Thyroid gland (tissue), 4 donors: ENCODE measurements around the gene ULBP2. TPM values are rescaled to one million over a fixed set of nuclear protein-coding genes. Genes with fewer than 3 reads are reported as not detected.

Experiments used
- DNase-seq, 2 donors: peaks; one replicate each; pipeline ENCODE4 v3.0.0-alpha.2; 2019
- H3K27ac ChIP-seq, 3 donors: fragments of 200-600 bp; sonication (generic); 1 replicate in 2 of 3; 2 replicates in 1 of 3; pipeline ENCODE4 v1.5.1; 2016 to 2019; ENCODE audit warnings: mild to moderate bottlenecking in 1 of 3, moderate library complexity in 1 of 3
- H3K27me3 ChIP-seq: fragments of 200-600 bp; sonication (generic); one replicate; pipeline ENCODE4 v1.5.1; 2019
- H3K36me3 ChIP-seq, 2 donors: fragments of 200-600 bp; sonication (generic); one replicate each; pipeline ENCODE4 v1.5.1; 2016 to 2019
- H3K4me1 ChIP-seq, 2 donors: fragments of 200-600 bp; sonication (generic); one replicate each; pipeline ENCODE4 v1.5.1; 2017 to 2019
- H3K4me3 ChIP-seq, 3 donors: fragments of 200-600 bp; sonication (generic); replicated peaks in 1 of 3; 1 replicate in 2 of 3; 2 replicates in 1 of 3; pipeline ENCODE4 v1.5.1; 2016; ENCODE audit warnings: mild to moderate bottlenecking in 1 of 3
- H3K9me3 ChIP-seq: fragments of 200-600 bp; sonication (generic); one replicate; pipeline ENCODE4 v1.5.1; 2017
- CTCF ChIP-seq, 6 experiments: fragments of 200-600 bp in 3 of 6; fragments of 450-650 bp in 3 of 6; sonication (generic) in 3 of 6; IDR thresholded peaks; one replicate each; pipeline ENCODE4 v1.5.1; 2016 to 2019; ENCODE audit warnings: antibody characterized with exemption in 6 of 6, mild to moderate bottlenecking in 2 of 6, inconsistent platforms in 1 of 6, moderate library complexity in 1 of 6
- POLR2A ChIP-seq, 2 donors: fragments of 450-650 bp; IDR thresholded peaks; one replicate each; pipeline ENCODE4 v1.6.1; 2017; ENCODE audit warnings: antibody characterized with exemption in 2 of 2, mild to moderate bottlenecking in 2 of 2, moderate library complexity in 1 of 2
- WGBS, 2 donors: methylation state at CpG; one replicate each; pipeline ENCODE4 v1.1.5; 2017; 5-methylcytosine and 5-hydroxymethylcytosine counted together
- intact Hi-C: fragments of 100-400 bp; cut with DNase I; formaldehyde crosslinking; loops from one replicate; pipeline ENCODE4 v1.15.1; 2023
- total RNA-seq, 4 donors: library from RNA; depleted of rRNA; stranded (reverse); fragments of >200 nt; gene quantifications; one replicate each; pipeline ENCODE4 v1.2.3, GENCODE V29; 2016

Gene ULBP2
- total RNA-seq, 4 donors from 2014 or later, result 0.78 to 1.5 TPM; not detected in 2

- WGBS, 2 donors, result 92 to 96% methylated on average over 8 to 11 of the region's 11 CpGs
Measured at GRCh38 chr6:149900620-149901443, 41.0 kb upstream of the ULBP2 start.

GRCh38 chr6:149901444-149902140, 40.2 kb upstream of the ULBP2 start:
- intact Hi-C loops, result no loop called here
- no peak overlapping the region for H3K4me3 ChIP-seq
- TF ChIP-seq CTCF (IDR thresholded peaks at IDR 0.05) (no peak), POLR2A (IDR thresholded peaks at IDR 0.05) (no peak)
- H3K4me1 ChIP-seq, result peaks cover 0 to 18% of the 10 kb centered on the region in 2 donors
- H3K27ac ChIP-seq, result no peak overlapping the region
- H3K27me3 ChIP-seq, result no peaks in the 10 kb centered on the region
- no peaks in the 10 kb centered on the region for H3K9me3 ChIP-seq
- no peaks in the 10 kb centered on the region for H3K36me3 ChIP-seq
- DNase-seq, result no peak
- WGBS, 2 donors, result 89% methylated on average over 6 of the region's 6 CpGs

More at GRCh38 chr6:149900620-149901443, 41.0 kb upstream of the ULBP2 start:
- Histone ChIP-seq H3K27me3 (no peaks in the 10 kb centered on the region), H3K9me3 (no peaks in the 10 kb centered on the region), H3K4me3 (no peak overlapping the region), H3K27ac (no peak overlapping the region), H3K4me1 (peaks cover 1 to 23% of the 10 kb centered on the region in 2 donors), H3K36me3 (no peaks in the 10 kb centered on the region)
- DNase-seq, result no peak
- intact Hi-C loops, result no loop called here
- TF ChIP-seq CTCF (IDR thresholded peaks at IDR 0.05) (no peak), POLR2A (IDR thresholded peaks at IDR 0.05) (no peak)

- WGBS, 2 donors, result 68 to 85% methylated on average over 3 to 5 of the region's 5 CpGs
- Histone ChIP-seq H3K4me1 (peaks cover 0 to 3% of the 10 kb centered on the region in 2 donors), H3K4me3 (no peak overlapping the region), H3K36me3 (no peaks in the 10 kb centered on the region), H3K9me3 (no peaks in the 10 kb centered on the region), H3K27ac (no peak overlapping the region), H3K27me3 (no peaks in the 10 kb centered on the region)
- intact Hi-C loops, result no loop called here
- no peak for DNase-seq
- TF ChIP-seq CTCF (IDR thresholded peaks at IDR 0.05) (no peak), POLR2A (IDR thresholded peaks at IDR 0.05) (no peak)
Measured at GRCh38 chr6:149903938-149904611, 37.7 kb upstream of the ULBP2 start.

- no peak for TF ChIP-seq POLR2A (IDR thresholded peaks at IDR 0.05)
- no peak for TF ChIP-seq CTCF (IDR thresholded peaks at IDR 0.05)
- intact Hi-C loops, result no loop called here
- H3K9me3 ChIP-seq, result no peaks in the 10 kb centered on the region
Measured at GRCh38 chr6:149904661-149905370, 37.0 kb upstream of the ULBP2 start.

More at GRCh38 chr6:149904661-149905370, 37.0 kb upstream of the ULBP2 start:
- H3K4me1 ChIP-seq, result peaks cover 0 to 3% of the 10 kb centered on the region in 2 donors
- no peaks in the 10 kb centered on the region for H3K27me3 ChIP-seq
- no peak overlapping the region for H3K27ac ChIP-seq
- WGBS, 2 donors, result 86 to 88% methylated on average over 11 to 13 of the region's 13 CpGs
- no peak for DNase-seq
- H3K36me3 ChIP-seq, result no peaks in the 10 kb centered on the region
- H3K4me3 ChIP-seq, result no peak overlapping the region
